Measurements from ENCODE around the gene MRPS22.

DNA sequence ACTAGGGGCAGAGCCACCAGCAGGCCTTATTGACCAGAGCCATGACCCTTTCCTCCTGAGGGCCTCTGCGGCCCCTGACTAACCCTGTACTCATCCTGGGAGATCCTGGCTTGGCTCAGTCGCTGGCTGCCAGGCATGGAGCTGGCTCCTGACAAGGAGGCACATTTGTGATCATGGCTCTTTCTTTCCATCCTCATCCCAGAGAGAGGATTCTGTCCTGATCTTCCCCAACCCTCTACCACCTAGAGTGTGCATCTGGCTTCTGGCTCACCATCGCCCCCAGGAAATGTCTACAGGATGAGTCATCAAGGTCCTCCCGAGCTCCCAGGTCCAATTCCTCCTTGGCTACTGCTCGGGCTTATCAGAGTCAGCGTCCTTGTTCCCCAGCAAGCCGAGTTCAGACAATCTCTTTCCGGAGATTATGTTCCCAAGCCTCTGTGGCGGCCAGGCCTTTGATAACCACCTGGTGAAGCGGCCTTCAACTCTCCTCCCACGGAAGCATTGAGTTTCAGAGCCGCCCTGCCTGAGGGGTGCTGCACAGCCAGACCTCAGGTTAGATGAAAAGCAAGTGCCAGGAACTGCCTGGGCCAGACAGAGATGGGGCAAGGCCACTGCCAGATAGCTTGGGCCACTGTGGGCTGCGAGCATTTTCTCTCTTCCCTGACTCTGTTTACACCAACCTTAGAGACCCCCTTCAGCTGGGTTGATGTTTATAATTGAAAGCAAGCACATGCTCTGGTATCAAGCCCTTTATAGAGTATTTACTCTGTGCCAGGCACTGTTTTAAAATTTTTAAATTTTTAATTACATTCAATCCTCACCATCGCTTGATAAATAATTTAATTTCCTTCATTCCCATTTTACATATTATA is 44.3 kb upstream of the MRPS22 start:
- TF ChIP-seq, protein P1, sequence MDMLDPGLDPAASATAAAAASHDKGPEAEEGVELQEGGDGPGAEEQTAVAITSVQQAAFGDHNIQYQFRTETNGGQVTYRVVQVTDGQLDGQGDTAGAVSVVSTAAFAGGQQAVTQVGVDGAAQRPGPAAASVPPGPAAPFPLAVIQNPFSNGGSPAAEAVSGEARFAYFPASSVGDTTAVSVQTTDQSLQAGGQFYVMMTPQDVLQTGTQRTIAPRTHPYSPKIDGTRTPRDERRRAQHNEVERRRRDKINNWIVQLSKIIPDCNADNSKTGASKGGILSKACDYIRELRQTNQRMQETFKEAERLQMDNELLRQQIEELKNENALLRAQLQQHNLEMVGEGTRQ (IDR thresholded peaks at IDR 0.05; ENCODE audit: low read length), result no peak
- TF ChIP-seq GABPA (IDR thresholded peaks at IDR 0.05; ENCODE audit: borderline replicate concordance, insufficient read depth, low read length) (no peak), YY1 (IDR thresholded peaks at IDR 0.05; ENCODE audit: low read depth, low read length) (no peak), POLR2AphosphoS5 (IDR thresholded peaks at IDR 0.05; ENCODE audit: low read depth, low read length) (no peak)
- TF ChIP-seq, protein P2, sequence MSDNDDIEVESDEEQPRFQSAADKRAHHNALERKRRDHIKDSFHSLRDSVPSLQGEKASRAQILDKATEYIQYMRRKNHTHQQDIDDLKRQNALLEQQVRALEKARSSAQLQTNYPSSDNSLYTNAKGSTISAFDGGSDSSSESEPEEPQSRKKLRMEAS (IDR thresholded peaks at IDR 0.05), result no peak

Data from H1 (cell line).